Occipital lobe (tissue), 2 donors: ENCODE data around the gene XAB2. TPM values are rescaled to one million over a fixed set of nuclear protein-coding genes. Genes with fewer than 3 reads are reported as not detected.

Experiments
- DNase-seq: peaks from one replicate; lab custom pipeline; 2025; lab: John Stamatoyannopoulos, UW
- total RNA-seq: library from RNA; depleted of rRNA; stranded (reverse); fragments of >200 nt; gene quantifications from one replicate; pipeline ENCODE4 v1.2.3, GENCODE V29; 2014

Gene XAB2
- total RNA-seq, 1 donor from 2014 or later = 18.4 TPM

DNA sequence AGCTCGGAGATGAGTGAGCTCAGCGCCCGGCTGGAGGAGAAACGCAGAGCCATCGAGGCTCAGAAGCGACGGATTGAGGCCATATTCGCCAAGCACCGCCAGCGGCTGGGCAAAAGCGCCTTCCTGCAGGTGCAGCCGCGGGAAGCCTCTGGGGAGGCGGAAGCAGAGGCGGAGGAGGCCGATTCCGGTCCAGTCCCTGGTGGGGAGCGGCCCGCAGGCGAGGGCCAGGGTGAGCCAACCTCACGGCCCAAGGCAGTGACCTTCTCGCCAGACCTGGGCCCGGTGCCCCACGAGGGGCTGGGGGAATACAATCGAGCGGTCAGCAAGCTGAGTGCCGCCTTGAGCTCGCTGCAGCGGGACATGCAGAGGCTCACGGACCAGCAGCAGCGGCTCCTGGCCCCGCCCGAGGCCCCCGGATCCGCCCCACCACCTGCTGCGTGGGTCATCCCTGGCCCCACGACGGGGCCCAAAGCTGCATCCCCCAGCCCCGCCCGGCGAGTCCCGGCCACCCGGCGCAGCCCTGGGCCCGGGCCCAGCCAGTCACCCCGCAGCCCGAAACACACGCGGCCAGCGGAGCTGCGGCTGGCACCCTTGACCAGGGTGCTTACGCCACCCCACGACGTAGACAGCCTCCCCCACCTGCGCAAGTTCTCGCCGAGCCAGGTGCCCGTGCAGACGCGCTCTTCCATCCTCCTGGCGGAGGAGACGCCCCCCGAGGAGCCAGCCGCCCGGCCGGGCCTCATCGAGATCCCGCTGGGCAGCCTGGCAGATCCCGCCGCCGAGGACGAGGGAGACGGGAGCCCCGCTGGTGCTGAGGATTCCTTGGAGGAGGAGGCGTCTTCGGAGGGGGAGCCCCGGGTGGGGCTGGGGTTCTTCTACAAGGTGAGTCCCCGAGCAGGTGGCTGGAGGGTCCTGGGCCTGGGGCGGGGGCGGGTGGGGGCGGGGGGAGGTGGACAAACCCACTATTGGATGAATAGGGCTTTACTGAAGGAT is 16.8 kb downstream of the XAB2 start:
- no peak for DNase-seq

GRCh38 chr19:7611541-7612279 is 17.6 kb downstream of the XAB2 start:
- no peak for DNase-seq

DNA sequence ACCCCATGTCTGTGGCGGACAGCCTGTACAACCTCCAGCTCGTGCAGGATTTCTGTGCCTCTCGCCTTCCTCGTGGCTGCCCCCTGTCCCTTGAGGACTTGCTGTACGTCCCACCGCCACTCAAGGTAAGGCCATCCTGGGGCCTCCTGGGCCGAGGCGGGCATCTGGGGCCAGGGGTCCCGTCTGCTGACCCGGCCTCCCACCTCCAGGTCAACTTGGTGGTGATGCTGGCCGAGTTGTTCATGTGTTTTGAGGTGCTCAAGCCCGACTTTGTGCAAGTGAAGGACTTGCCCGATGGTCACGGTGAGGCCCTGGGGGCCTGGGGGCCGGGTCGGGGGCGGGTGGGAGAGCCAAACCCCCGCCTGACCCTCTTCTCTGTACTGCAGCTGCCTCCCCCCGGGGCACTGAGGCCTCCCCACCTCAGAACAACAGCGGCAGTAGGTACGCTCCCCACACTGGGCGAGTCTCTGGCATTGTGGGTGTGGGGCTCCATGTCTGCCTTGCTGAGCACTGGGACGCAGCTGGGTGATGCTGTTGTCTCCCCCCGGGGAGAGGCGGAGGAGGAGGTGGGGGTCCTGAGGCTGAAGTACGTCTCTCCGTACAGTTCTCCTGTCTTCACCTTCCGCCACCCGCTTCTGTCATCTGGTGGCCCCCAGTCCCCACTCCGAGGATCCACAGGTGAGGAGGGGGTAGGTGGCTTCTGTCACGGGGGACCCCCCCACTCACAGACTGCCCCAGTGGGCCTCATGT is 18.7 kb downstream of the XAB2 start:
- DNase-seq = no peak

GRCh38 chr19:7607874-7608560 is 21.3 kb downstream of the XAB2 start:
- no peak for DNase-seq

- no peak for DNase-seq
These were observed 22.0 kb downstream of the XAB2 start for GRCh38 chr19:7607212-7607873.

GRCh38 chr19:7606289-7606688 is 23.1 kb downstream of the XAB2 start:
- DNase-seq = no peak

GRCh38 chr19:7605490-7606222 is 23.7 kb downstream of the XAB2 start:
- DNase-seq = no peak

GRCh38 chr19:7603919-7604318 is 25.4 kb downstream of the XAB2 start:
- DNase-seq = no peak

GRCh38 chr19:7602935-7603497 is 26.3 kb downstream of the XAB2 start:
- no peak for DNase-seq

DNA sequence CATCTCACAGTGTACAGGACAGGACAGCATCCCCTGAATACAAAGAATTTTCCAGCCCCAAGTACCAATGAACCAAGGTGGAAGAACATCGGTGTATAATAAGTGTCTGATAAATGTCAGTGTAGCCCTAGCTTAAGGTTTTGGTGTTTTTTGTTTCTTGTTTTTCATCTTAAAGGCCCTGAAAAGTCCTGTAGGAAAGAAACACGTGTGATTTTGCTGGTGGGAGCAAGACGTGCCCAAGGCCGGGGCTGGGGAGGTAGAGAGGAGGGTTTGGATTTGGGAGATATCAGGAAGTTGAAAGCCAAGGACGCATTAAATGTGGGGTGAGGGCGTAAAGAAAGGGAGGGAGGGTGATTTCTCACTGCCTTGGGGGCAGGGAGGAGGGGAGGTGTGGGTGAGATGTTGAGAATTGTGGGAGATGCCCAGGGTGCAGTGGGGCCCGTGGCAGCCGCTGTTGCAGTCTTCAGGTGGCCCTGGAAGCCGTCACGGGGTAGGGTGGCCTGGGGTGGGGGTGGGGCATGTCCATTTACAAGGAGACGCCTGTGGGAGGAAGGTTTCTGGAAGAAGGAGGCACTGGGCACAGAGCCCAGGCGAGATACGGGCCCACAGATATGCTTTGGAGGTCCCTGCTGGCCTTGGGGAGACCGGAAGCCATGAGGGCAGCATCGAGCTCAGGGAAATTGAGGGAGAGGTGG is 27.0 kb downstream of the XAB2 start:
- no peak for DNase-seq

DNA sequence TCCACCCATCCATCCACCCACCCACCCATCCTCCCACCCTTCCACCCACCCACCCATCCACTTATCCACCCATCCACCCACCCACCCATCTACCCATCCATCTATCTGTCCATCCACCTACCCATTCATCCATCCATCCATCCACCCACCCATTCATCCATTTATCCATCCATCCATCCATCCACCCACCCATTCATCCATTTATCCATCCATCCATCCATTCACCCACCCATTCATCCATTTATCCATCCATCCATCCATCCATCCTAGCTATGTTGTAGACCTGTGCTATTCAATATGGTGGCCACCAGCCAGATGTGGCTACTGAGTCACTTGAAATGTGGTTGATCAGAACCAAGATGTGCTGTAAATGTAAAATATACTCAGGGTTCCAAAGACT is 28.6 kb downstream of the XAB2 start:
- DNase-seq = no peak

DNA sequence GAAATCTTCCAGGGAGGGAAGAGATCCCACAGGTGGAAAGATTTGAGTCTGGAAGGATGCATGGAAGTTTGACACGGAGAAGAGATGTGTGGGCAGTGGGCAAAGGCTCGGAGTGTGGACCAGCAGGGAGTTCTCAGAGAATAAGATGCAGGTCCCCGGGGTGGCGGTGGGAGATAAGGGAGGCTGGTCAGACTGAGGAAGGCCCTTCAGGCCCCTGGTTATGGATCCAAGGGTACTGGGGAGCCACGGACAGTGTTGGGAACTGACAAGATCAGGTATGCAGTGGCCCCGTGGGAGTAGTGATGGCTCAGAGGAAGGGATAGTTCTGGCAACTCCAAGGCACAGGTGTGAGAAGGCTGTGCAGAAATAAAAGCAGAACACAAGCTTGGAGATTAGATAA is 31.2 kb downstream of the XAB2 start:
- no peak for DNase-seq

GRCh38 chr19:7597689-7598088 is 31.7 kb downstream of the XAB2 start:
- no peak for DNase-seq

GRCh38 chr19:7596211-7596937 is 33.0 kb downstream of the XAB2 start:
- no peak for DNase-seq

DNA sequence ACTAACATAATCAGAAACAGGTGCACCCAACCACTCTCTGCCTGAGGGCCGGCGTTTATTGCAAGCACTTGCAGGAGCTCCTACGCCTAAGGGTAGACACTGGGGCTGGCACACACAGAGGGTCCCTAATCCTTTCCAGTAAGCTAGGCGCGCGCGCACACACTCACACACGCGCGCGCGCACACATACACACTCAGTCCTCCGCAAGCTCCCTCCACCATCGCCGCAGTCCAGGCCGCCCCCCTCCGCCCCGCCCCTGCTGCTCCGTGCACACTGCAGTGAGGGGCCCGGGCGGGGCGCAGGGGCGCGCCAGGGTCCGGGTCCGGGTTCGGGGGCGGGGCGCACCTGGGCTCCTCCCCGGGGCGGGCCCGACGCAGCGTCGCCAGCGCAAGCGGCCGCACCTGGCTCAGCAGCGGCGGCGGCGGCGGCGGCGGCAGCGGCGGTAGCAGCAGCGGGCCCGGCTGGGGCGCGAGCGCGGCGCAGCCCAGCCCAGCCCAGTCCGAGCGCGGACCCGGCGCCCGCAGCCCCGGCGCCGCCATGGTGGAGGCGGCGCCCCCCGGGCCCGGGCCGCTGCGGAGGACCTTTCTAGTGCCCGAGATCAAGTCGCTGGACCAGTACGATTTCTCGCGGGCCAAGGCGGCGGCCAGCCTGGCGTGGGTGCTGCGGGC is 33.7 kb downstream of the XAB2 start, which contains the start of gene CAMSAP3:
CAMSAP3 (plus strand) TSS at position 398 of the 668 bp plus-strand sequence; CDS start at position 538, 140 bp downstream.
- no peak for DNase-seq

- DNase-seq = no peak
These were observed 39.1 kb downstream of the XAB2 start for GRCh38 chr19:7590256-7590655.

DNA sequence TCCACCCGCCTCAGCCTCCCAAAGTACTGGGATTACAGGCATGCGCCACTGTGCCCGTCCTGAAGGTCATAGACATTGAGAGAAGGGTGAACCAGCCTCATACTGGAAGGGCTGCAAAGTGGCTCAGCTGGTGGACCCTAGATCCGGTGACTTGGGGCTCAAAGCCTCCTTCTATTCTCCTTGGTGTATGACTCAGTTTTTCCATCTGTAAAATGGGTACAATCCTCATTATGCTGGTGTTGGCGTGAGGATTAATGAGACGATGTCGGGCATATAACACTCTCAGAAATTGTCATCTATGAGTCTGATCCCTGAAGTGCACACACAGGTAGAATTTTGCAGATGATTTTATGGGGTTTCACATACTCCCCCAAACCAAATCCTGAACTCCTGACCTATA is 39.5 kb downstream of the XAB2 start:
- DNase-seq = no peak

DNA sequence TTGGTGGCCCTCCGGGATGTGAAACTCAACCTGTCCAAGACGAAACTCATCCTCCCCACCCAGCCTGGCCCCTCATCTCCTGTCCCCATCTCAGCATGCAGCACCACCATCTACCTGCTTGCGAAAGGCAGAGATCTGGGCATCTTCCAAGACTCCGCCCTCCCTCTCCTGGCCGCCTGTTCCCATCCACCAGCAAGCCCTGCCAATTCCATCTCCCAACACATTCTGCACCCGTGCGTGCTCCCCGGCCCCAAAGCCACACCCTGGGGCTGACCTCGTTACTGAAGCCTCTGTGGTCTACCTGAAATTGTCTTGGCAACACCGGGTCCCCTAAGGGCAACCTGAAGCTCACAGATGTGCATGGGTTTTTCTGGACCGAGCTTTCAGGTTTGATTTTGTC is 46.9 kb downstream of the XAB2 start:
- no peak for DNase-seq
